HepG2 (cell line): ENCODE data around the gene FBXO5.
"Not testable (repeated sequence)": the region's sequence is repeated elsewhere in the genome, so short reads cannot be mapped to it uniquely, and the experiment has no call there.

Source experiments
- CTCF ChIP-seq: sonication (generic); formaldehyde crosslinking; IDR thresholded peaks from 2 replicates; pipeline ENCODE4 v1.5.0; 2020; ENCODE audit warnings: mild to moderate bottlenecking, missing genetic modification reagents, moderate library complexity
- TAF1 ChIP-seq: sonication (generic); formaldehyde crosslinking; IDR thresholded peaks from 2 replicates; pipeline ENCODE4 v1.4.0; 2020; ENCODE audit warnings: missing genetic modification reagents
- USF2 ChIP-seq, 2 experiments: sonication (generic) in 1 of 2; formaldehyde crosslinking in 1 of 2; IDR thresholded peaks; 2 replicates each; pipeline versions ENCODE4 v1.5.1 to v1.6.1; 2011 to 2020; ENCODE audit warnings: borderline replicate concordance in 1 of 2, low read depth in 1 of 2, low read length in 1 of 2, mild to moderate bottlenecking in 1 of 2, missing genetic modification reagents in 1 of 2, moderate library complexity in 1 of 2

GRCh38 chr6:152966168-152966894 is 16.5 kb downstream of the FBXO5 start:
- TF ChIP-seq USF2 (IDR thresholded peaks at IDR 0.05; ENCODE audit: low read depth, low read length); USF2 (CRISPR knock-in tag; IDR thresholded peaks at IDR 0.05; ENCODE audit: borderline replicate concordance); TAF1 (CRISPR knock-in tag); CTCF (CRISPR knock-in tag): not testable (repeated sequence)
